H1 (cell line): Measurements from ENCODE around the gene ALPK3.

ENCODE experiments used
- CTCF ChIP-seq, 3 experiments: IDR thresholded peaks; 1 replicate in 2 of 3; 2 replicates in 1 of 3; pipeline versions ENCODE4 v1.5.1 to v1.6.1; 2011; ENCODE audit warnings: low read length in 3 of 3, mild to moderate bottlenecking in 3 of 3, inconsistent platforms in 2 of 3, low read depth in 1 of 3, moderate library complexity in 1 of 3; ENCODE audit not compliant: insufficient read depth in 1 of 3; ENCODE audit errors: control extremely low read depth in 1 of 3
- HDAC2 ChIP-seq, 2 experiments: fragments of 300-600 bp in 1 of 2; sonication (generic) in 1 of 2; IDR thresholded peaks; 2 replicates each; pipeline ENCODE4 v1.6.1; 2011 to 2012; ENCODE audit warnings: low read depth in 2 of 2, low read length in 2 of 2, mild to moderate bottlenecking in 2 of 2, moderate library complexity in 2 of 2, borderline replicate concordance in 1 of 2, inconsistent platforms in 1 of 2
- HDAC6 ChIP-seq: IDR thresholded peaks from one replicate; pipeline ENCODE4 v1.7.1; 2012; ENCODE audit warnings: low read depth, mild to moderate bottlenecking, inconsistent platforms, low read length, moderate library complexity
- POLR2A ChIP-seq, 2 experiments: IDR thresholded peaks; 1 replicate in 1 of 2; 2 replicates in 1 of 2; pipeline ENCODE4 v1.6.1; 2011; ENCODE audit warnings: low read depth in 2 of 2, low read length in 2 of 2, mild to moderate bottlenecking in 2 of 2; ENCODE audit errors: control extremely low read depth in 1 of 2
- POU5F1 ChIP-seq: IDR thresholded peaks from 2 replicates; pipeline ENCODE4 v1.6.1; 2011; ENCODE audit warnings: low read depth, mild to moderate bottlenecking, low read length, moderate library complexity
- SP1 ChIP-seq: IDR thresholded peaks from 2 replicates; pipeline ENCODE4 v1.6.1; 2011; ENCODE audit warnings: low read depth, low read length
- TEAD4 ChIP-seq: IDR thresholded peaks from 2 replicates; pipeline ENCODE4 v1.6.1; 2012; ENCODE audit warnings: low read depth, low read length, inconsistent platforms, mixed read lengths
- ZNF274 ChIP-seq: IDR thresholded peaks from 2 replicates; pipeline ENCODE4 v1.7.0; 2012; ENCODE audit warnings: low read length, borderline replicate concordance; ENCODE audit errors: extremely low read depth

DNA sequence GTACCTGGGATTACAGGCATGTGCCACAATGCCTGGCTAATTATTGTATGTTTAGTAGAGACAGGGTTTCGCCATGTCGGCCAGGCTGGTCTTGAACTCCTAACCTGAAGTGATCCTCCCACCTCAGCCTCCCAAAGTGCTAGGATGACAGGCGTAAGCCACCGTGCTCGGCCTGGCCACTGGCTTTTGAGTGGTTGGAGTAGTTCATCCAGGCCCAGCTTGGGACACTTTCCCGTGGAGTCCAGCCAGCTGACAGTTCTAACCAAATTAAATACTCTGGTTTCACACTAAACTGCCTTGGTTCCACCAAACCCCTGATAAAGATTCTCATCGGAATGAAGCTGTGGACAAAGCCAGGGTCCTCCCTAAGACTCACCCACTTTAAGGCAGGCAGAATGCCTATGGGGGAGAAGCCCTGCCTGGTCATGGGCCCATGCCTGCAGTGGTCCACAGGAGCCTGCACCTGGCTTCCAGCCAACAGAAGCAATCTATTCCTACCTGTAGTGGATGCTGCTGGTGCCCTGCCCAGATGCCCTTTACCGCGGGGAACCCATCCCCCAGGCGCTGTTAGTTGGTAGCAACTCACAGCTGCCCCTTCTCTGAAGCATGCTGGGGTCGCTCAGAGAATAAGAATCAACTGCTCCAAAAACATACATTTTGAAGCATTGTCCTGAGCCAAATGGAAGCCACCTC, 62.1 kb downstream of the ALPK3 start:
- TF ChIP-seq SP1 (no peak), CTCF (IDR thresholded peaks at IDR 0.05; ENCODE audit: control extremely low read depth in 1 of 3, insufficient read depth in 1 of 3, low read depth in 1 of 3, low read length in 3 of 3) (no peak), ZNF274 (no peak), POLR2A (IDR thresholded peaks at IDR 0.05; ENCODE audit: control extremely low read depth in 1 of 2, low read depth in 2 of 2, low read length in 2 of 2) (no peak), HDAC6 (no peak), POU5F1 (no peak), TEAD4 (no peak), HDAC2 (IDR thresholded peaks at IDR 0.05; ENCODE audit: borderline replicate concordance in 1 of 2, low read depth in 2 of 2, low read length in 2 of 2) (no peak)
